Endothelial cell of umbilical vein (primary cell): Measurements from ENCODE around the gene SMTNL1.

Experiments
- EZH2 ChIP-seq: IDR thresholded peaks from 2 replicates; pipeline ENCODE4 v1.6.1; 2012; ENCODE audit warnings: borderline replicate concordance, low read depth, mild to moderate bottlenecking, moderate library complexity, low read length, inconsistent platforms; ENCODE audit not compliant: severe bottlenecking
- FOS ChIP-seq: IDR thresholded peaks from 2 replicates; pipeline ENCODE4 v1.6.1; 2011; ENCODE audit warnings: mild to moderate bottlenecking, low read length, moderate library complexity, borderline replicate concordance; ENCODE audit not compliant: insufficient read depth
- JUN ChIP-seq: IDR thresholded peaks from 2 replicates; pipeline ENCODE4 v1.6.1; 2011; ENCODE audit warnings: borderline replicate concordance, low read depth; ENCODE audit not compliant: insufficient read length, insufficient read depth
- POLR2A ChIP-seq: IDR thresholded peaks from 2 replicates; pipeline ENCODE4 v1.6.1; 2012; ENCODE audit warnings: low read depth, mild to moderate bottlenecking, control low read depth, low read length
- POLR2AphosphoS5 ChIP-seq: IDR thresholded peaks from 2 replicates; pipeline ENCODE4 v1.6.1; 2012; ENCODE audit warnings: low read depth, mild to moderate bottlenecking, control low read depth, low read length, moderate library complexity; ENCODE audit not compliant: insufficient read depth
- TF ChIP-seq, protein P1 (sequence below), 2 donors: IDR thresholded peaks; 1 replicate in 1 of 2; 2 replicates in 1 of 2; pipeline ENCODE4 v1.5.1; 2011; ENCODE audit warnings: low read length in 2 of 2, mild to moderate bottlenecking in 2 of 2, moderate library complexity in 2 of 2, control low read depth in 1 of 2, inconsistent platforms in 1 of 2, low read depth in 1 of 2; ENCODE audit not compliant: insufficient read depth in 1 of 2; ENCODE audit errors: extremely low read depth in 1 of 2

DNA sequence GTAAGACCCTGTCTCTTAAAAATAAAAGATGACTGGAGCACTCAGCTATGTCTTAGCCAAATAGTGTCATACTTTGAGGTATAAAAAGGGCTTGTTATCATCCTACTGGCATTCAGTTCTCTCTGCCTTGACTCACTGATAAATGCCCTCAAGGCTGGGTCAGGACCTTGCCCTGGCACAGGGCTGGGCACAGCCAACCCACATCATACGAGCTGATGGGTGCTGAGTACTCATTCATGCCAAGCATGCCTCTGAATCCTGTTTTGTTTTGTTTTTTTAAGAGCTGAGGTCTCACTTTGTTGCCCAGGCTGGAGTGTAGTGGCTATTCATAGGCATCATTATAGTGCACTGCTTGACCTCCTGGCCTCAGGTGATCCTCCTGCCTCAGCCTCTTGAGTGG is 1.9 kb downstream of the SMTNL1 start:
- TF ChIP-seq, protein P1, sequence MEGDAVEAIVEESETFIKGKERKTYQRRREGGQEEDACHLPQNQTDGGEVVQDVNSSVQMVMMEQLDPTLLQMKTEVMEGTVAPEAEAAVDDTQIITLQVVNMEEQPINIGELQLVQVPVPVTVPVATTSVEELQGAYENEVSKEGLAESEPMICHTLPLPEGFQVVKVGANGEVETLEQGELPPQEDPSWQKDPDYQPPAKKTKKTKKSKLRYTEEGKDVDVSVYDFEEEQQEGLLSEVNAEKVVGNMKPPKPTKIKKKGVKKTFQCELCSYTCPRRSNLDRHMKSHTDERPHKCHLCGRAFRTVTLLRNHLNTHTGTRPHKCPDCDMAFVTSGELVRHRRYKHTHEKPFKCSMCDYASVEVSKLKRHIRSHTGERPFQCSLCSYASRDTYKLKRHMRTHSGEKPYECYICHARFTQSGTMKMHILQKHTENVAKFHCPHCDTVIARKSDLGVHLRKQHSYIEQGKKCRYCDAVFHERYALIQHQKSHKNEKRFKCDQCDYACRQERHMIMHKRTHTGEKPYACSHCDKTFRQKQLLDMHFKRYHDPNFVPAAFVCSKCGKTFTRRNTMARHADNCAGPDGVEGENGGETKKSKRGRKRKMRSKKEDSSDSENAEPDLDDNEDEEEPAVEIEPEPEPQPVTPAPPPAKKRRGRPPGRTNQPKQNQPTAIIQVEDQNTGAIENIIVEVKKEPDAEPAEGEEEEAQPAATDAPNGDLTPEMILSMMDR (IDR thresholded peaks at IDR 0.05; ENCODE audit: extremely low read depth in 1 of 2, insufficient read depth in 1 of 2, low read depth in 1 of 2, low read length in 2 of 2) = no peak
- TF ChIP-seq POLR2AphosphoS5 (no peak), JUN (no peak), POLR2A (no peak), EZH2 (no peak), FOS (no peak)
